HK-2 (cell line): ENCODE results near the gene HOMER3.

Experiments
- DNase-seq: peaks from one replicate; pipeline ENCODE4 v3.0.0-alpha.2; 2018; ENCODE audit not compliant: unreplicated experiment

HOMER3 gene

GRCh38 chr19:18901491-18901890, 39.5 kb downstream of the HOMER3 start:
- DNase-seq: no peak

- DNase-seq: no peak
Measured at GRCh38 chr19:18900700-18901481, 40.1 kb downstream of the HOMER3 start.

- DNase-seq: no peak
Measured at GRCh38 chr19:18899624-18900560, 41.1 kb downstream of the HOMER3 start.

GRCh38 chr19:18898607-18899408, 42.2 kb downstream of the HOMER3 start:
- no peak for DNase-seq

- no peak for DNase-seq
Measured at GRCh38 chr19:18898081-18898606, 42.9 kb downstream of the HOMER3 start.

GRCh38 chr19:18897094-18898029, 43.7 kb downstream of the HOMER3 start:
- DNase-seq: no peak

- no peak for DNase-seq
Measured at GRCh38 chr19:18896421-18896841, 44.6 kb downstream of the HOMER3 start.

- no peak for DNase-seq
Measured at GRCh38 chr19:18895824-18896341, 45.1 kb downstream of the HOMER3 start, which contains the start of gene CERS1. CERS1 (minus strand) TSS chr19:18896158; CDS start chr19:18896072, 86 bp downstream.

- peak; percentile 81 for DNase-seq
Measured at GRCh38 chr19:18895038-18895823, 45.8 kb downstream of the HOMER3 start.

GRCh38 chr19:18894254-18895037, 46.6 kb downstream of the HOMER3 start:
- no peak for DNase-seq

- no peak for DNase-seq
Measured at GRCh38 chr19:18893587-18894253, 47.3 kb downstream of the HOMER3 start.

GRCh38 chr19:18889949-18890745, 50.9 kb downstream of the HOMER3 start:
- DNase-seq: no peak

- no peak for DNase-seq
Measured at GRCh38 chr19:18886972-18887371, 54.0 kb downstream of the HOMER3 start.

- no peak for DNase-seq
Measured at GRCh38 chr19:18883526-18884304, 57.3 kb downstream of the HOMER3 start.

- DNase-seq: no peak
Measured at GRCh38 chr19:18881491-18881890, 59.5 kb downstream of the HOMER3 start.
